ENCODE measurements around the gene PARD6G. TPM values are rescaled to one million over a fixed set of nuclear protein-coding genes. Genes with fewer than 3 reads are reported as not detected.

The PARD6G gene
- total and polyA plus RNA-seq, 2 of the 8 experiments (the other 6 are each of a cell fraction or from before 2014, with no cell fraction given), result 11.3 to 17.9 TPM

GRCh38 chr18:80229363-80229762 lies 18.0 kb downstream of the PARD6G start:
- no peak overlapping the region for H2AFZ ChIP-seq (ENCODE audit: low read length)
- no peak overlapping the region for H3K23ac ChIP-seq (ENCODE audit: insufficient read length)
- H3K79me1 ChIP-seq (ENCODE audit: low read depth, low read length), result peaks cover 8% of the 10 kb centered on the region; the same call in 1 of the 2 replicates
- H3K4me2 ChIP-seq (ENCODE audit: insufficient read depth in 1 of 2, low read depth in 2 of 2, low read length in 2 of 2), result no peak overlapping the region
- H3K23me2 ChIP-seq (ENCODE audit: low read depth, low read length), result no peaks in the 10 kb centered on the region
- H3K9ac ChIP-seq (replicated peaks in 1 of 4; ENCODE audit: extremely low read depth in 1 of 4, low read depth in 3 of 4, low read length in 3 of 4), result no peak overlapping the region
- no peak overlapping the region for H4K5ac ChIP-seq (ENCODE audit: insufficient read length, low read depth, low read length)
- H4K8ac ChIP-seq (ENCODE audit: extremely low read depth, insufficient read depth, low read length), result no peak overlapping the region
- no peak overlapping the region for H2AK5ac ChIP-seq (ENCODE audit: low read depth, low read length)
- no peak overlapping the region for H3K4ac ChIP-seq (replicated peaks; ENCODE audit: insufficient read length, low read depth, low read length)
- WGBS, 2 experiments (ENCODE audit: extremely low coverage in 1 of 2, insufficient coverage in 1 of 2, insufficient read length in 1 of 2, insufficient replicate concordance in 2 of 2, low coverage in 1 of 2, low lambda C conversion rate in 2 of 2, missing lambda C conversion rate in 1 of 2), result 87% methylated on average over 3 of the region's 3 CpGs; no CpG with 5 or more reads in 1 of the 2 experiments
- no peak overlapping the region for H2BK15ac ChIP-seq (ENCODE audit: low read length)
- peak in 1 of 2 experiments; percentile 30 for DNase-seq (ENCODE audit: low read depth in 1 of 2, low spot score in 2 of 2)
- POLR2A ChIA-PET (ENCODE audit: partially characterized antibody), result no interaction called here
- no peak overlapping the region for H2BK120ac ChIP-seq (replicated peaks; ENCODE audit: low read depth, low read length)
- H3K4me1 ChIP-seq (replicated peaks in 1 of 4; ENCODE audit: control insufficient read depth in 3 of 4, insufficient read depth in 4 of 4, low read length in 3 of 4), result peaks cover 0 to 6% (median 2%) of the 10 kb centered on the region in 4 experiments; a peak in 6 of 7 replicates
- H4K20me1 ChIP-seq (replicated peaks in 1 of 2; ENCODE audit: control insufficient read depth in 1 of 2, insufficient read depth in 2 of 2, low read length in 2 of 2), result peaks cover 4 to 11% of the 10 kb centered on the region in 2 experiments
- H3K4me3 ChIP-seq (ENCODE audit: extremely low read depth in 1 of 4, insufficient read depth in 2 of 4, low read depth in 3 of 4, low read length in 4 of 4), result no peak overlapping the region
- H3K18ac ChIP-seq (ENCODE audit: extremely low read depth, low read length), result no peak overlapping the region
- no peak overlapping the region for H3K27ac ChIP-seq (ENCODE audit: low read depth, low read length)
- H3K56ac ChIP-seq (replicated peaks; ENCODE audit: insufficient read length, low read depth, low read length), result no peak overlapping the region
- H3K9me3 ChIP-seq (ENCODE audit: insufficient read depth in 2 of 2, low read depth in 1 of 2, low read length in 1 of 2), result no peaks in the 10 kb centered on the region
- H2BK12ac ChIP-seq (ENCODE audit: low read depth, low read length), result no peak overlapping the region
- H2BK20ac ChIP-seq (ENCODE audit: low read length), result no peak overlapping the region
- H3K79me2 ChIP-seq (ENCODE audit: control insufficient read depth in 1 of 2, insufficient read depth in 2 of 2, low read length in 2 of 2), result peaks cover 0 to 3% of the 10 kb centered on the region in 2 experiments; a peak in 3 of 4 replicates
- H3K27me3 ChIP-seq (replicated peaks in 1 of 4; ENCODE audit: control insufficient read depth in 3 of 4, extremely low read depth in 1 of 4, insufficient read depth in 3 of 4, low read length in 3 of 4), result no peaks in the 10 kb centered on the region
- CTCF ChIA-PET (ENCODE audit: partially characterized antibody), result interaction anchor here (0.7 to 4.5 kb wide), 4 partner anchors 11 to 59 kb away, joined by 3 to 20 read pairs (median 3); no protein-coding TSS in a partner anchor
- FAIRE-seq, result no peak
- no peak overlapping the region for H4K91ac ChIP-seq (replicated peaks; ENCODE audit: insufficient read length, low read length)
- H3K36me3 ChIP-seq (ENCODE audit: control insufficient read depth in 2 of 4, insufficient read depth in 4 of 4, low read length in 3 of 4), result no peaks in the 10 kb centered on the region
- H3K14ac ChIP-seq (ENCODE audit: insufficient read length), result no peak overlapping the region
- H2BK5ac ChIP-seq (ENCODE audit: low read depth, low read length), result no peak overlapping the region
- TF ChIP-seq RBBP5 (IDR thresholded peaks at IDR 0.05; ENCODE audit: borderline replicate concordance, low read depth, low read length) (no peak), GTF2F1 (IDR thresholded peaks at IDR 0.05; ENCODE audit: borderline replicate concordance, low read depth, low read length) (no peak), JUND (IDR thresholded peaks at IDR 0.05; ENCODE audit: low read length) (no peak)

All from H1 (cell line).